Caco-2 (cell line): ENCODE measurements around the gene ZBTB42. TPM values are rescaled to one million over a fixed set of nuclear protein-coding genes. Genes with fewer than 3 reads are reported as not detected.

Experiments used
- BruUV-seq: library from RNA; stranded (reverse); fragments of 400-500 nt; replicated peaks from 2 replicates; lab custom pipeline; 2021; lab: Mats Ljungman, UMichigan
- CTCF ChIA-PET: fragments of 300-600 bp; sonication (Branson Sonifier 250); formaldehyde crosslinking; loops from one replicate; lab custom pipeline; 2022; ENCODE audit warnings: antibody characterized with exemption; lab: Charles Lee
- POLR2A ChIA-PET: fragments of 300-600 bp; sonication (Branson Sonifier 250); formaldehyde crosslinking; loops from one replicate; lab custom pipeline; 2022; ENCODE audit warnings: antibody characterized with exemption; lab: Charles Lee
- DNase-seq, 2 experiments: peaks; one replicate each; pipeline versions ENCODE4 v3.0.0 to v3.0.0-alpha.2; 2020 to 2022
- H3K27me3 ChIP-seq: replicated peaks from 2 replicates; pipeline ENCODE4 v1.6.0; 2011; ENCODE audit warnings: low read length; ENCODE audit not compliant: control insufficient read depth, insufficient read depth
- H3K36me3 ChIP-seq: 2 replicates; pipeline ENCODE4 v1.5.1; 2011; ENCODE audit warnings: low read length; ENCODE audit not compliant: control insufficient read depth, insufficient read depth
- H3K4me1 ChIP-seq: fragments of 250-450 bp; sonication (Bioruptor Pico); 2 replicates; pipeline ENCODE4 v1.5.1; 2020; ENCODE audit warnings: mild to moderate bottlenecking
- H3K4me3 ChIP-seq: 2 replicates; pipeline ENCODE4 v1.5.1; 2011; ENCODE audit warnings: low read depth, mild to moderate bottlenecking, control low read depth, low read length
- H3K9me3 ChIP-seq: fragments of 250-450 bp; sonication (Bioruptor Pico); 2 replicates; pipeline ENCODE4 v1.5.1; 2020; ENCODE audit warnings: mild to moderate bottlenecking, moderate library complexity
- H3K27ac Mint-ChIP-seq: one replicate; pipeline ENCODE4 v1.8.0; 2022; ENCODE audit warnings: mixed read lengths; ENCODE audit not compliant: unreplicated experiment
- H3K27me3 Mint-ChIP-seq: one replicate; pipeline ENCODE4 v1.8.0; 2022; ENCODE audit warnings: mixed read lengths; ENCODE audit not compliant: insufficient read depth, unreplicated experiment
- H3K36me3 Mint-ChIP-seq: one replicate; pipeline ENCODE4 v1.8.0; 2022; ENCODE audit warnings: mild to moderate bottlenecking, mixed read lengths; ENCODE audit not compliant: insufficient read depth, unreplicated experiment
- H3K4me1 Mint-ChIP-seq: one replicate; pipeline ENCODE4 v1.8.0; 2022; ENCODE audit warnings: low read depth, mixed read lengths; ENCODE audit not compliant: unreplicated experiment
- H3K4me3 Mint-ChIP-seq: one replicate; pipeline ENCODE4 v1.8.0; 2022; ENCODE audit warnings: mild to moderate bottlenecking, moderate library complexity, mixed read lengths; ENCODE audit not compliant: unreplicated experiment
- H3K9me3 Mint-ChIP-seq: one replicate; pipeline ENCODE4 v1.8.0; 2022; ENCODE audit warnings: mixed read lengths; ENCODE audit not compliant: unreplicated experiment
- intact Hi-C: fragments of 100-400 bp; cut with micrococcal nuclease; formaldehyde crosslinking; loops from one replicate; pipeline ENCODE4 v1.10.0; 2022; ENCODE audit not compliant: unreplicated experiment
- total RNA-seq: library from RNA; stranded (reverse); gene quantifications from 2 replicates; pipeline ENCODE4 v1.2.3, GENCODE V29; 2022
- TF ChIP-seq, protein P1 (sequence below), 2 experiments: fragments of 200-600 bp in 1 of 2; IDR thresholded peaks; 1 replicate in 1 of 2; 2 replicates in 1 of 2; pipeline versions ENCODE4 v1.5.1 to v1.8.0; 2011 to 2022; ENCODE audit warnings: antibody characterized with exemption in 1 of 2, control low read depth in 1 of 2, inconsistent platforms in 1 of 2, low read depth in 1 of 2, low read length in 1 of 2, mild to moderate bottlenecking in 1 of 2, moderate library complexity in 1 of 2; ENCODE audit not compliant: insufficient read depth in 1 of 2, severe bottlenecking in 1 of 2, unreplicated experiment in 1 of 2

Gene ZBTB42
- total RNA-seq, 1 experiment from 2014 or later, result 9.7 TPM

DNA sequence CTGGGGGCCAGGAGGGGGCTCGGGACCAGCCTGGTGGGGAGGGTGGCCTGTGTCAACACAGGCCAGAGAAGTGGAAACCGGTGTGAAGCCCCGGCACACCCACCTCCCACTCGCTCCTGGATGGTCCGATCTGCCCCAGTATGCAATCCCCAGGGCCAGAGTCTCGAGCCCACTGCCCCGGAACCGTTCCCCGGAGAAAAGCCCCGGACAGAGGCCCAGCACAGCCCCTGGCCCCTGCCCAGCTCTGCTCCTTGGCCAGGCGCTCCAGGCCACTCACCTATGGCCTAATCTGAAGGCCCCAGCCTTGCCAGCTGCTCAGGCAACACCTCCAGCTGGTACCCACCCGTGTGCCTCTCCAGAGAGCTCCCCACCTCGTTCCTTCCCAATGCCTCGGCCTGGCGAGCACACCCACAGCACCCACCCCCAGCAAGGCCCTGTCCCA is 23.1 kb upstream of the ZBTB42 start:
- no peak overlapping the region for H3K4me3 Mint-ChIP-seq
- BruUV-seq, result no TSS peak
- H3K36me3 ChIP-seq, result no peaks in the 10 kb centered on the region; the same call in none of the 2 replicates
- intact Hi-C loops, result no loop called here
- no peaks in the 10 kb centered on the region for H3K27me3 ChIP-seq
- H3K4me1 Mint-ChIP-seq, result no peaks in the 10 kb centered on the region
- H3K36me3 Mint-ChIP-seq, result peaks cover 46% of the 10 kb centered on the region
- H3K27me3 Mint-ChIP-seq, result no peaks in the 10 kb centered on the region
- TF ChIP-seq, protein P1, sequence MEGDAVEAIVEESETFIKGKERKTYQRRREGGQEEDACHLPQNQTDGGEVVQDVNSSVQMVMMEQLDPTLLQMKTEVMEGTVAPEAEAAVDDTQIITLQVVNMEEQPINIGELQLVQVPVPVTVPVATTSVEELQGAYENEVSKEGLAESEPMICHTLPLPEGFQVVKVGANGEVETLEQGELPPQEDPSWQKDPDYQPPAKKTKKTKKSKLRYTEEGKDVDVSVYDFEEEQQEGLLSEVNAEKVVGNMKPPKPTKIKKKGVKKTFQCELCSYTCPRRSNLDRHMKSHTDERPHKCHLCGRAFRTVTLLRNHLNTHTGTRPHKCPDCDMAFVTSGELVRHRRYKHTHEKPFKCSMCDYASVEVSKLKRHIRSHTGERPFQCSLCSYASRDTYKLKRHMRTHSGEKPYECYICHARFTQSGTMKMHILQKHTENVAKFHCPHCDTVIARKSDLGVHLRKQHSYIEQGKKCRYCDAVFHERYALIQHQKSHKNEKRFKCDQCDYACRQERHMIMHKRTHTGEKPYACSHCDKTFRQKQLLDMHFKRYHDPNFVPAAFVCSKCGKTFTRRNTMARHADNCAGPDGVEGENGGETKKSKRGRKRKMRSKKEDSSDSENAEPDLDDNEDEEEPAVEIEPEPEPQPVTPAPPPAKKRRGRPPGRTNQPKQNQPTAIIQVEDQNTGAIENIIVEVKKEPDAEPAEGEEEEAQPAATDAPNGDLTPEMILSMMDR (IDR thresholded peaks at IDR 0.05; ENCODE audit: insufficient read depth in 1 of 2, low read depth in 1 of 2, low read length in 1 of 2, severe bottlenecking in 1 of 2, unreplicated experiment in 1 of 2), result no peak
- no peaks in the 10 kb centered on the region for H3K4me1 ChIP-seq
- CTCF ChIA-PET, result no interaction called here
- H3K4me3 ChIP-seq, result no peak overlapping the region
- H3K9me3 Mint-ChIP-seq, result no peaks in the 10 kb centered on the region
- POLR2A ChIA-PET, result no interaction called here
- no peaks in the 10 kb centered on the region for H3K9me3 ChIP-seq
- no peak overlapping the region for H3K27ac Mint-ChIP-seq
- DNase-seq, result no peak

GRCh38 chr14:104778694-104779331 is 22.1 kb upstream of the ZBTB42 start:
- intact Hi-C loops, result no loop called here

GRCh38 chr14:104779776-104780512 is 21.0 kb upstream of the ZBTB42 start:
- CTCF ChIA-PET, result interaction anchor here (0.5 kb wide), 1 partner anchor 11 kb away, joined by 3 read pairs; no protein-coding TSS in a partner anchor
- H3K36me3 Mint-ChIP-seq, result peaks cover 28% of the 10 kb centered on the region

More at GRCh38 chr14:104778694-104779331, 22.1 kb upstream of the ZBTB42 start:
- Histone ChIP-seq H3K27me3 (no peaks in the 10 kb centered on the region), H3K36me3 (no peaks in the 10 kb centered on the region; the same call in 1 of the 2 replicates), H3K9me3 (no peaks in the 10 kb centered on the region), H3K4me3 (no peak overlapping the region), H3K4me1 (no peaks in the 10 kb centered on the region)
- ChIA-PET CTCF (interaction anchor here (0.5 to 1.2 kb wide), 3 partner anchors 10 to 1420 kb away, joined by 3 read pairs; no protein-coding TSS in a partner anchor), POLR2A (interaction anchor here (0.7 kb wide), 1 partner anchor 954 kb away, joined by 9 read pairs; no protein-coding TSS in a partner anchor)
- no peaks in the 10 kb centered on the region for H3K9me3 Mint-ChIP-seq
- H3K36me3 Mint-ChIP-seq, result peaks cover 36% of the 10 kb centered on the region
- H3K4me1 Mint-ChIP-seq, result no peaks in the 10 kb centered on the region
- no peak overlapping the region for H3K27ac Mint-ChIP-seq
- no TSS peak for BruUV-seq
- no peak overlapping the region for H3K4me3 Mint-ChIP-seq
- DNase-seq, result no peak
- H3K27me3 Mint-ChIP-seq, result no peaks in the 10 kb centered on the region
- TF ChIP-seq, protein P1 (IDR thresholded peaks at IDR 0.05; ENCODE audit: insufficient read depth in 1 of 2, low read depth in 1 of 2, low read length in 1 of 2, severe bottlenecking in 1 of 2, unreplicated experiment in 1 of 2), result no peak

More at GRCh38 chr14:104779776-104780512, 21.0 kb upstream of the ZBTB42 start:
- Histone ChIP-seq H3K36me3 (no peaks in the 10 kb centered on the region; the same call in 1 of the 2 replicates), H3K9me3 (no peaks in the 10 kb centered on the region), H3K27me3 (no peaks in the 10 kb centered on the region), H3K4me3 (no peak overlapping the region), H3K4me1 (no peaks in the 10 kb centered on the region)
- TF ChIP-seq, protein P1 (IDR thresholded peaks at IDR 0.05; ENCODE audit: insufficient read depth in 1 of 2, low read depth in 1 of 2, low read length in 1 of 2, severe bottlenecking in 1 of 2, unreplicated experiment in 1 of 2), result no peak
- intact Hi-C loops, result no loop called here
- POLR2A ChIA-PET, result interaction anchor here (0.7 kb wide), 1 partner anchor 955 kb away, joined by 9 read pairs; no protein-coding TSS in a partner anchor
- no peak for DNase-seq
- BruUV-seq, result no TSS peak
- Mint-ChIP-seq H3K27ac (no peak overlapping the region), H3K4me3 (no peak overlapping the region), H3K4me1 (no peaks in the 10 kb centered on the region), H3K27me3 (no peaks in the 10 kb centered on the region), H3K9me3 (no peaks in the 10 kb centered on the region)
